GM10248 (cell line): ENCODE measurements around the gene AKAP1.

Experiments
- CTCF ChIA-PET: fragments of 300-600 bp; sonication (Branson Sonifier 250); formaldehyde crosslinking; extraction: SDS; loops from one replicate; lab custom pipeline; 2021; ENCODE audit warnings: antibody characterized with exemption; lab: Yijun Ruan, JAX
- POLR2A ChIA-PET: fragments of 350-650 bp; sonication (Branson Sonifier 250); formaldehyde crosslinking; extraction: SDS; loops from one replicate; lab custom pipeline; 2020; ENCODE audit warnings: antibody characterized with exemption; lab: Yijun Ruan, JAX
- DNase-seq: peaks from one replicate; pipeline ENCODE4 v3.0.0; 2012; ENCODE audit errors: extremely low spot score
- CTCF ChIP-seq: IDR thresholded peaks from 2 replicates; pipeline ENCODE4 v1.5.1; 2012; ENCODE audit warnings: mild to moderate bottlenecking, low read depth; ENCODE audit errors: extremely low read depth, missing control alignments, control extremely low read depth

Gene AKAP1

GRCh38 chr17:57062865-57063264, 22.2 kb upstream of the AKAP1 start:
- ChIA-PET CTCF (interaction anchor here (0.8 to 1.4 kb wide), 2 partner anchors 14 to 22 kb away, joined by 3 read pairs; partner anchors contain the start of gene AKAP1), POLR2A (no interaction called here)
- no peak for DNase-seq
- no peak for TF ChIP-seq CTCF

- ChIA-PET CTCF (interaction anchor here (1.7 kb wide), 1 partner anchor 12 kb away, joined by 4 read pairs; no protein-coding TSS in a partner anchor), POLR2A (no interaction called here)
- TF ChIP-seq CTCF = no peak
- DNase-seq = no peak
Measured at GRCh38 chr17:57067162-57067561, 17.9 kb upstream of the AKAP1 start.

GRCh38 chr17:57067781-57068180, 17.3 kb upstream of the AKAP1 start:
- no peak for TF ChIP-seq CTCF
- ChIA-PET CTCF (interaction anchor here (1.7 kb wide), 1 partner anchor 12 kb away, joined by 4 read pairs; no protein-coding TSS in a partner anchor), POLR2A (no interaction called here)
- no peak for DNase-seq

- ChIA-PET POLR2A (no interaction called here), CTCF (interaction anchor here (1.7 kb wide), 1 partner anchor 11 kb away, joined by 4 read pairs; no protein-coding TSS in a partner anchor)
- no peak for DNase-seq
- TF ChIP-seq CTCF = no peak
Measured at GRCh38 chr17:57068222-57068658, 16.8 kb upstream of the AKAP1 start.

GRCh38 chr17:57068707-57069106, 16.3 kb upstream of the AKAP1 start:
- ChIA-PET POLR2A (no interaction called here), CTCF (interaction anchor here (1.1 to 2.1 kb wide), 3 partner anchors 11 to 715 kb away, joined by 4 to 6 read pairs (median 5); no protein-coding TSS in a partner anchor)
- no peak for TF ChIP-seq CTCF
- DNase-seq = no peak

- no peak for DNase-seq
- ChIA-PET POLR2A (no interaction called here), CTCF (interaction anchor here (0.9 to 1.8 kb wide), 5 partner anchors 13 to 62 kb away, joined by 3 to 7 read pairs (median 5); partner anchors contain the start of gene AKAP1)
- TF ChIP-seq CTCF = no peak
Measured at GRCh38 chr17:57071991-57072944, 12.8 kb upstream of the AKAP1 start.
